AG04449 (cell line): ENCODE measurements around the gene EPOP.

Experiments
- CTCF ChIA-PET: fragments of 350-600 bp; formaldehyde crosslinking; extraction: SDS; loops from one replicate; lab custom pipeline; 2021; ENCODE audit warnings: antibody characterized with exemption; lab: Yijun Ruan, JAX
- POLR2A ChIA-PET: fragments of 400-600, 350-600 bp; formaldehyde crosslinking; extraction: SDS; loops from one replicate; lab custom pipeline; 2020; ENCODE audit warnings: antibody characterized with exemption, inconsistent platforms; lab: Yijun Ruan, JAX
- DNase-seq: peaks from one replicate; pipeline ENCODE4 v3.0.0-alpha.2; 2010; ENCODE audit warnings: low read depth, low spot score
- H3K4me3 ChIP-seq: 2 replicates; pipeline ENCODE4 v1.5.1; 2011; ENCODE audit warnings: low read depth, mild to moderate bottlenecking, control low read depth, low read length
- CTCF ChIP-seq: IDR thresholded peaks from one replicate; pipeline ENCODE4 v1.5.1; 2011; ENCODE audit warnings: mild to moderate bottlenecking, moderate library complexity, low read length, control low read depth, inconsistent platforms; ENCODE audit not compliant: insufficient read depth; ENCODE audit errors: missing control alignments

The EPOP gene

GRCh38 chr17:38698760-38699159, 24.0 kb upstream of the EPOP start:
- no peak for DNase-seq
- H3K4me3 ChIP-seq, result no peak overlapping the region
- CTCF ChIA-PET, result interaction anchor here (1.5 kb wide), 1 partner anchor 22 kb away, joined by 3 read pairs; no protein-coding TSS in a partner anchor

GRCh38 chr17:38697061-38697820, 22.5 kb upstream of the EPOP start:
- CTCF ChIA-PET, result interaction anchor here (1.0 to 1.5 kb wide), 4 partner anchors 10 to 28 kb away, joined by 3 to 6 read pairs (median 4); no protein-coding TSS in a partner anchor
- POLR2A ChIA-PET, result no interaction called here
- H3K4me3 ChIP-seq, result no peak overlapping the region
- DNase-seq, result no peak
- no peak for TF ChIP-seq CTCF

More at GRCh38 chr17:38698760-38699159, 24.0 kb upstream of the EPOP start:
- no peak for TF ChIP-seq CTCF
- POLR2A ChIA-PET, result no interaction called here

DNA sequence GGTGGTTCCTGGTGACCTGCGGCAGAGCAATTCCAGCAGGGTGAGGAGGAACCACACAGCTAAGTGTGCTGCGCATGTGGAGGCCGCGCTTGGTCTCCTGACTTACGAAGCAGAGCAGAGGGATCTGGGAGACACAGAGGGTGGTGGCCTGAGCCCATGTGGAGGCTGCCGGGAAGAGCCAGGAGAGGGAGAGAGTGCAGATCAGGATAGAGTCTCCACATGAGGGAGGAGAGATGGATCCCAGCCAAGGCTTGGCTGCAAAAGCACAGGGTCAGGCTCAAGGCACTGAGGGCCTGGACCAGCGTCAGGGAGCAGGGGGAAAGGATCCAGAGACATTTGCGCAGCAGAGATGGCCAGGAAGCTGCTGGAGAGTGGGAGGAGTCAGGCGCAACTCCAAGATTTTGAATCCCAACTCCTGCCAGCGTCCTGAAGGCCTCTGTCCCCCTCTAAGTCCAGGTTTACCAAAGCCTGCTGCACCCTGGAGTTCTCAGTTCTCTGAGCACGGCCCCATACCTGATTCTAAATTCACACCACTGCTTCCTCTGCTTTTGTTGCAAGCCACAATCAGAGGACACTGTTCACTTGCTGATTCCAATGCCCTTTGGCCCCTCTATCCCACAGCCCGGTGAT, 19.1 kb upstream of the EPOP start:
- DNase-seq, result no peak
- CTCF ChIA-PET, result interaction anchor here (1.2 to 1.5 kb wide), 2 partner anchors 8 to 26 kb away, joined by 3 to 4 read pairs; no protein-coding TSS in a partner anchor

DNA sequence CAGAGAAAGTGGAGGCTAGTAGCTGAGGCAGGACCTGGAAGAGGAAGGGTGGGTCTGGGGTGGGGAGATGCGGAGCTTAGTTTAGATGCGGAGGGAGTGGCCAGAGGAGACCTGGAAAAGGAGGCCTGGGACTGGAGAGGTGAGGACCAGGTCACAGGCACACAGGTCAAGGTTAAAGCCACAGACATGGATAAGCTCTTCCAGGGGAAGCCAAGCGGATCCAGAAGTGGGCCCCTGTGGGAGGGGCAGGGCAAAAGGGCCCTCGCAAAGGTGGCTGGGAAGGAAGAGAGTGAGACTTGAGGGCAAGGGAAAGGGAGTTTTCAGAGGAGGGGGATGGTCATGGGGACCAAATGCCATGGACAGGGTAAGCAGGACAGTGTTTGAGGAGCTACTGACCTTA, 16.4 kb upstream of the EPOP start:
- no peak overlapping the region for H3K4me3 ChIP-seq
- ChIA-PET CTCF (interaction anchor here (1.0 to 1.7 kb wide), 4 partner anchors 13 to 109 kb away, joined by 3 to 10 read pairs (median 4); no protein-coding TSS in a partner anchor), POLR2A (no interaction called here)
- no peak for DNase-seq
- TF ChIP-seq CTCF, result no peak

More for the DNA sequence above, 19.1 kb upstream of the EPOP start:
- POLR2A ChIA-PET, result no interaction called here
- no peak for TF ChIP-seq CTCF
- H3K4me3 ChIP-seq, result no peak overlapping the region

GRCh38 chr17:38690386-38690785, 15.6 kb upstream of the EPOP start:
- H3K4me3 ChIP-seq, result no peak overlapping the region
- DNase-seq, result no peak
- no peak for TF ChIP-seq CTCF
- CTCF ChIA-PET, result interaction anchor here (1.4 to 3.4 kb wide), 3 partner anchors 12 to 23 kb away, joined by 4 to 10 read pairs (median 10); no protein-coding TSS in a partner anchor
- POLR2A ChIA-PET, result no interaction called here

- no peak overlapping the region for H3K4me3 ChIP-seq
- no peak for TF ChIP-seq CTCF
- ChIA-PET CTCF (interaction anchor here (0.6 to 3.4 kb wide), 7 partner anchors 10 to 54 kb away, joined by 3 to 15 read pairs (median 6); partner anchors contain the start of genes EPOP and MLLT6), POLR2A (no interaction called here)
- no peak for DNase-seq
These were observed 12.5 kb upstream of the EPOP start for GRCh38 chr17:38687286-38687685.
